Measurements from ENCODE around the gene RGS18. TPM values are rescaled to one million over a fixed set of nuclear protein-coding genes. Genes with fewer than 3 reads are reported as not detected.

RGS18 gene
- total RNA-seq, 1 donor from 2014 or later = not detected

DNA sequence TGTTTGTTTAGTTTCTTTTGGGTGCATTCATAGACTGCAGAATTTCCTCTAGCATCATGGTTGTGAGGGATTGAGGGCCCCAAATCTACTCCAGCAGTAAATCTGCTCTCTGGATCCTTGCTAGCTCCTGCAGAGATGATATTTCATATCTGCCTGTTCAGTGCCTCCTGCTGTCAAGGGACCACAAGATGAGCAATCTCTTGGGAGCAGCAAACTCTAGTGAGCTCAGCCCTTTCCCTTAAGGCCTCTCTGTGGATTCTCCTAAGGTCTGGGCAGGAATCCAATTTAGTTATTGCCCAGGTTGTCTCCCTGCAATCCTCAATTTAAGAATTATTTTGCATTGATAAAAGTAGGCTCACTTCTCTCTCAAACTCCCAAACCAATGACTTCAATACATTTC, 76.9 kb downstream of the RGS18 start:
- H3K9me3 Mint-ChIP-seq = no peaks in the 10 kb centered on the region
- no peaks in the 10 kb centered on the region for H3K4me1 Mint-ChIP-seq (ENCODE audit: low read depth)
- no peaks in the 10 kb centered on the region for H3K36me3 Mint-ChIP-seq (ENCODE audit: low read depth)
- no peak overlapping the region for H3K4me3 Mint-ChIP-seq
- intact Hi-C loops (cut with micrococcal nuclease) = no loop called here
- no peak overlapping the region for H3K27ac Mint-ChIP-seq
- DNase-seq (ENCODE audit: low spot score) = no peak
- H3K27me3 Mint-ChIP-seq (ENCODE audit: insufficient read depth) = no peaks in the 10 kb centered on the region

Other genes starting within 250 kb of the RGS18 start
- not detected in 2 replicates for gene RGS21, start 158.5 kb downstream of the RGS18 start, total RNA-seq